ENCODE results near the gene MARCHF5.

- TF ChIP-seq, protein P1, sequence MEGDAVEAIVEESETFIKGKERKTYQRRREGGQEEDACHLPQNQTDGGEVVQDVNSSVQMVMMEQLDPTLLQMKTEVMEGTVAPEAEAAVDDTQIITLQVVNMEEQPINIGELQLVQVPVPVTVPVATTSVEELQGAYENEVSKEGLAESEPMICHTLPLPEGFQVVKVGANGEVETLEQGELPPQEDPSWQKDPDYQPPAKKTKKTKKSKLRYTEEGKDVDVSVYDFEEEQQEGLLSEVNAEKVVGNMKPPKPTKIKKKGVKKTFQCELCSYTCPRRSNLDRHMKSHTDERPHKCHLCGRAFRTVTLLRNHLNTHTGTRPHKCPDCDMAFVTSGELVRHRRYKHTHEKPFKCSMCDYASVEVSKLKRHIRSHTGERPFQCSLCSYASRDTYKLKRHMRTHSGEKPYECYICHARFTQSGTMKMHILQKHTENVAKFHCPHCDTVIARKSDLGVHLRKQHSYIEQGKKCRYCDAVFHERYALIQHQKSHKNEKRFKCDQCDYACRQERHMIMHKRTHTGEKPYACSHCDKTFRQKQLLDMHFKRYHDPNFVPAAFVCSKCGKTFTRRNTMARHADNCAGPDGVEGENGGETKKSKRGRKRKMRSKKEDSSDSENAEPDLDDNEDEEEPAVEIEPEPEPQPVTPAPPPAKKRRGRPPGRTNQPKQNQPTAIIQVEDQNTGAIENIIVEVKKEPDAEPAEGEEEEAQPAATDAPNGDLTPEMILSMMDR (IDR thresholded peaks at IDR 0.05; ENCODE audit: low read depth, low read length, missing input control) = no peak
- TF ChIP-seq HNF4G (IDR thresholded peaks at IDR 0.05) = no peak
Measured at GRCh38 chr10:92248566-92248965, 42.4 kb upstream of the MARCHF5 start.

All from liver (tissue), 3 donors.